ENCODE measurements around the gene NEK1. TPM values are rescaled to one million over a fixed set of nuclear protein-coding genes. Genes with fewer than 3 reads are reported as not detected.

NEK1 gene
- total RNA-seq, 1 experiment from 2014 or later, result 12.3 TPM

DNA sequence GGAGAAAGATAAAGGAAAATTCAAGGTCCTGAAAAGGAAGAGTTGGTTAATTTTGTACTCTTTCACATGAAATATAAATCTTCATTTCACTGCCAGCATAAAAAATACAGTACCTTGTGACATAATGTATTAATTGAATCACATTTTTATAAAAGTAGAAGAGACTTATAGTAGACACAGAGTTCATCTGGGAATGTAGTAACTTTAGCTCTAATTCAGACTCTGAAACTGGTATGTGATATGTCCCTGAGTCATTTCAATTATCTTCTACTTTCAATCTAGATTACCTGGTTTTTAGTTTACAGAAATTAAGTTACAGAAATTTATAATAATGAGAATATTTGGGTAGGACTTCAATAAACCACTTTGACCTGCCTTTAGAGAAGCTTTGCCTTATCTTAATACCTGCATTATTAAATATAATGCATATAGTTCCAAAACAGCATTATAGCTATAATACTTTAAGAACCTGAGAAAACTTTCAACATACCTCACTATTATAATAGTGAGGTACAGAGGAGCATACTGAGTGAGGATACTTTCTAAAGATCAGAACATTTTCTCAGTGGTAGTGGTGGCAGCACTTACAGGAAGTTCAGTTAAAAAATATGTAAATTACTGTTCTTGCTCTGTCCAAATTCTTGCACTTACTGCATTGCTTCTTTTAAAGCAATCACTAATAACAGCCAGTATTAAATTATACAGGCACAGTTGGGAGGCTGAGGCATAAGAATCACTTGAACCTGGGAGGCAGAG is 11.2 kb downstream of the NEK1 start:
- H2AK5ac ChIP-seq (ENCODE audit: insufficient read length, low read length), result no peak overlapping the region
- H2BK20ac ChIP-seq (ENCODE audit: low read depth, low read length, poor library complexity, severe bottlenecking), result no peak overlapping the region
- H3K9me3 ChIP-seq (ENCODE audit: control insufficient read depth, low read depth, low read length), result no peaks in the 10 kb centered on the region
- TF ChIP-seq, protein P1, sequence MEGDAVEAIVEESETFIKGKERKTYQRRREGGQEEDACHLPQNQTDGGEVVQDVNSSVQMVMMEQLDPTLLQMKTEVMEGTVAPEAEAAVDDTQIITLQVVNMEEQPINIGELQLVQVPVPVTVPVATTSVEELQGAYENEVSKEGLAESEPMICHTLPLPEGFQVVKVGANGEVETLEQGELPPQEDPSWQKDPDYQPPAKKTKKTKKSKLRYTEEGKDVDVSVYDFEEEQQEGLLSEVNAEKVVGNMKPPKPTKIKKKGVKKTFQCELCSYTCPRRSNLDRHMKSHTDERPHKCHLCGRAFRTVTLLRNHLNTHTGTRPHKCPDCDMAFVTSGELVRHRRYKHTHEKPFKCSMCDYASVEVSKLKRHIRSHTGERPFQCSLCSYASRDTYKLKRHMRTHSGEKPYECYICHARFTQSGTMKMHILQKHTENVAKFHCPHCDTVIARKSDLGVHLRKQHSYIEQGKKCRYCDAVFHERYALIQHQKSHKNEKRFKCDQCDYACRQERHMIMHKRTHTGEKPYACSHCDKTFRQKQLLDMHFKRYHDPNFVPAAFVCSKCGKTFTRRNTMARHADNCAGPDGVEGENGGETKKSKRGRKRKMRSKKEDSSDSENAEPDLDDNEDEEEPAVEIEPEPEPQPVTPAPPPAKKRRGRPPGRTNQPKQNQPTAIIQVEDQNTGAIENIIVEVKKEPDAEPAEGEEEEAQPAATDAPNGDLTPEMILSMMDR (conservative IDR thresholded peaks at IDR 0.05), result no peak
- H2BK15ac ChIP-seq (ENCODE audit: low read depth, low read length), result no peak overlapping the region
- no peak overlapping the region for H3K18ac ChIP-seq (ENCODE audit: insufficient read length, low read depth, low read length)
- H3K23me2 ChIP-seq (ENCODE audit: insufficient read length, low read depth, low read length, poor library complexity, severe bottlenecking), result no peaks in the 10 kb centered on the region
- no peak overlapping the region for H3T11ph ChIP-seq (ENCODE audit: low read length)
- H2AFZ ChIP-seq (ENCODE audit: low read length), result no peak overlapping the region
- H3K4me2 ChIP-seq (ENCODE audit: insufficient read depth, insufficient read length, low read length), result no peak overlapping the region
- no peak overlapping the region for H2BK12ac ChIP-seq (ENCODE audit: insufficient read length, low read depth, low read length)
- Mint-ChIP-seq H3K4me1 (no peaks in the 10 kb centered on the region), H3K9me3 (no peaks in the 10 kb centered on the region), H3K27me3 (ENCODE audit: low read depth) (no peaks in the 10 kb centered on the region), H3K36me3 (ENCODE audit: insufficient read depth in 1 of 3, low read depth in 3 of 3) (peaks cover 2 to 13% (median 4%) of the 10 kb centered on the region in 3 experiments; a peak in 4 of 7 replicates), H3K27ac (no peak overlapping the region), H3K4me3 (no peak overlapping the region)
- no peaks in the 10 kb centered on the region for H3K79me1 ChIP-seq (ENCODE audit: insufficient read depth, low read depth, low read length, poor library complexity, severe bottlenecking)
- no peaks in the 10 kb centered on the region for H3K27me3 ChIP-seq (ENCODE audit: insufficient read depth, low read length)
- no peaks in the 10 kb centered on the region for H3K4me1 ChIP-seq (ENCODE audit: insufficient read depth, low read length)
- H3K9ac ChIP-seq (ENCODE audit: extremely low read depth, insufficient read length, low read length), result no peak overlapping the region
- H3K27ac ChIP-seq (ENCODE audit: insufficient read length, low read depth, low read length), result no peak overlapping the region
- no peak for DNase-seq
- H4K91ac ChIP-seq (ENCODE audit: insufficient read length, low read depth, low read length), result no peak overlapping the region
- no peak overlapping the region for H3K4ac ChIP-seq (ENCODE audit: low read depth, low read length)
- no peak overlapping the region for H3K14ac ChIP-seq (ENCODE audit: insufficient read depth, low read length)
- no peaks in the 10 kb centered on the region for H4K20me1 ChIP-seq (ENCODE audit: control insufficient read depth, insufficient read depth, insufficient read length)
- H4K8ac ChIP-seq (replicated peaks; ENCODE audit: insufficient read length, low read depth, low read length), result no peak overlapping the region
- H3K23ac ChIP-seq (ENCODE audit: insufficient read length, low read depth, low read length), result no peak overlapping the region
- H2BK120ac ChIP-seq (ENCODE audit: low read depth, low read length, poor library complexity, severe bottlenecking), result no peak overlapping the region
- H4K5ac ChIP-seq (ENCODE audit: insufficient read length, low read depth, low read length), result no peak overlapping the region
- no peaks in the 10 kb centered on the region for H3K79me2 ChIP-seq (ENCODE audit: insufficient read depth, low read length)
- no peak overlapping the region for H3K56ac ChIP-seq (ENCODE audit: insufficient read length, low read depth, low read length)
- H2BK5ac ChIP-seq (ENCODE audit: insufficient read length, low read length), result no peak overlapping the region

Data from H9 (cell line).